A673 (cell line): ENCODE measurements around the gene NMNAT3. TPM values are rescaled to one million over a fixed set of nuclear protein-coding genes. Genes with fewer than 3 reads are reported as not detected.

Experiments
- BruUV-seq: library from RNA; stranded (reverse); fragments of 400-500 nt; replicated peaks from 2 replicates; lab custom pipeline; 2021; lab: Mats Ljungman, UMichigan
- CTCF ChIA-PET: fragments of 300-600 bp; sonication (Branson Sonifier 250); formaldehyde crosslinking; loops from one replicate; lab custom pipeline; 2022; ENCODE audit warnings: antibody characterized with exemption; lab: Charles Lee
- POLR2A ChIA-PET: fragments of 300-600 bp; sonication (Branson Sonifier 250); formaldehyde crosslinking; loops from one replicate; lab custom pipeline; 2022; ENCODE audit warnings: antibody characterized with exemption; ENCODE audit not compliant: low non-redundant PET; lab: Charles Lee
- DNase-seq: peaks from one replicate; pipeline ENCODE4 v3.0.0-alpha.2; 2015; ENCODE audit warnings: low spot score
- H3K27ac ChIP-seq: fragments of 200-600 bp; sonication (generic); 2 replicates; pipeline ENCODE4 v1.5.1; 2016; ENCODE audit warnings: mixed run types, low read depth, mild to moderate bottlenecking, mixed read lengths, antibody characterized with exemption, low read length; ENCODE audit not compliant: poor library complexity, severe bottlenecking
- H3K27me3 ChIP-seq: fragments of 200-600 bp; sonication (generic); replicated peaks from 2 replicates; pipeline ENCODE4 v1.6.1; 2017; ENCODE audit warnings: mixed run types, low read depth, mild to moderate bottlenecking, mixed read lengths, antibody characterized with exemption, low read length; ENCODE audit not compliant: insufficient read depth, poor library complexity
- H3K36me3 ChIP-seq: fragments of 200-600 bp; sonication (generic); 2 replicates; pipeline ENCODE4 v1.6.1; 2016; ENCODE audit warnings: mixed run types, mild to moderate bottlenecking, mixed read lengths, antibody characterized with exemption, low read length; ENCODE audit not compliant: insufficient read depth, poor library complexity, severe bottlenecking
- H3K4me1 ChIP-seq: fragments of 200-600 bp; sonication (generic); 2 replicates; pipeline ENCODE4 v1.6.1; 2017; ENCODE audit warnings: mixed run types, mild to moderate bottlenecking, mixed read lengths, antibody characterized with exemption, low read length; ENCODE audit not compliant: insufficient read depth, poor library complexity, severe bottlenecking
- H3K4me3 ChIP-seq: fragments of 200-600 bp; sonication (generic); 2 replicates; pipeline ENCODE4 v1.5.1; 2016; ENCODE audit warnings: low read depth, mixed run types, mild to moderate bottlenecking, mixed read lengths, low read length; ENCODE audit not compliant: poor library complexity, severe bottlenecking
- H3K9me3 ChIP-seq: fragments of 200-600 bp; sonication (generic); 2 replicates; pipeline ENCODE4 v1.6.1; 2016; ENCODE audit warnings: mixed run types, low read depth, mild to moderate bottlenecking, mixed read lengths, antibody characterized with exemption, low read length; ENCODE audit not compliant: poor library complexity, severe bottlenecking
- CTCF ChIP-seq: fragments of 300-800, 200-600 bp; sonication (generic); conservative IDR thresholded peaks from 2 replicates; pipeline ENCODE4 v1.5.1; 2017; ENCODE audit warnings: low read depth, mild to moderate bottlenecking, antibody characterized with exemption, low read length, moderate library complexity, mixed read lengths
- EZH2 ChIP-seq: fragments of 200-600 bp; sonication (generic); IDR thresholded peaks from 2 replicates; pipeline ENCODE4 v1.6.1; 2017; ENCODE audit warnings: borderline replicate concordance, low read depth, mild to moderate bottlenecking, mixed read lengths, antibody characterized with exemption, low read length; ENCODE audit not compliant: poor library complexity, severe bottlenecking
- intact Hi-C: fragments of 100-400 bp; cut with micrococcal nuclease; formaldehyde crosslinking; loops from one replicate; pipeline ENCODE4 v1.10.0; 2022; ENCODE audit not compliant: unreplicated experiment
- total RNA-seq: library from RNA; stranded (reverse); gene quantifications from 2 replicates; pipeline ENCODE4 v1.2.3, GENCODE V29; 2021

NMNAT3 gene
- total RNA-seq, 1 experiment from 2014 or later = 1.9 TPM

DNA sequence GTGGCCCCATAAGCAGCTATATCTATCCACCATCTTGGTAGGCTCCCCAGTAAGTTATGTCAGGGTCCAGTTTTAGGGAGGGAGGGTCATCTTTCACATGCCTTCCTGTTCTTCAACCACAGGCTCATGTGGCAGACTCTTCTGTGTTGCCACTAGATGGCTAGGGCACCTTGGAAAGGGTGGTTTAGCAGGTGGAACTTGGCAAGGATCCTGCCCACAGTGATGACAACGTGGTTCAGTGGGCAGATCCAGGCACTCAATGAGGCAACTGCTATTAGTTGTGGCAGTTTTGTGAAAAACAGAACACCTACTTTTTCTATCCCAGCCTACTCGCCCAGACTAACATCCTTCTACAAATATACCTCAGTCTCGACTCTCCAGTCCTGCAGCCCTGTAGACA lies 131.0 kb downstream of the NMNAT3 start:
- no peak for TF ChIP-seq CTCF
- TF ChIP-seq EZH2 = no peak
- BruUV-seq = no TSS peak
- intact Hi-C loops = no loop called here
- no peaks in the 10 kb centered on the region for H3K4me1 ChIP-seq
- no peak overlapping the region for H3K27ac ChIP-seq
- H3K36me3 ChIP-seq = no peaks in the 10 kb centered on the region
- DNase-seq = no peak
- H3K9me3 ChIP-seq = no peaks in the 10 kb centered on the region
- ChIA-PET POLR2A (no interaction called here), CTCF (no interaction called here)
- no peaks in the 10 kb centered on the region for H3K27me3 ChIP-seq
- no peak overlapping the region for H3K4me3 ChIP-seq

DNA sequence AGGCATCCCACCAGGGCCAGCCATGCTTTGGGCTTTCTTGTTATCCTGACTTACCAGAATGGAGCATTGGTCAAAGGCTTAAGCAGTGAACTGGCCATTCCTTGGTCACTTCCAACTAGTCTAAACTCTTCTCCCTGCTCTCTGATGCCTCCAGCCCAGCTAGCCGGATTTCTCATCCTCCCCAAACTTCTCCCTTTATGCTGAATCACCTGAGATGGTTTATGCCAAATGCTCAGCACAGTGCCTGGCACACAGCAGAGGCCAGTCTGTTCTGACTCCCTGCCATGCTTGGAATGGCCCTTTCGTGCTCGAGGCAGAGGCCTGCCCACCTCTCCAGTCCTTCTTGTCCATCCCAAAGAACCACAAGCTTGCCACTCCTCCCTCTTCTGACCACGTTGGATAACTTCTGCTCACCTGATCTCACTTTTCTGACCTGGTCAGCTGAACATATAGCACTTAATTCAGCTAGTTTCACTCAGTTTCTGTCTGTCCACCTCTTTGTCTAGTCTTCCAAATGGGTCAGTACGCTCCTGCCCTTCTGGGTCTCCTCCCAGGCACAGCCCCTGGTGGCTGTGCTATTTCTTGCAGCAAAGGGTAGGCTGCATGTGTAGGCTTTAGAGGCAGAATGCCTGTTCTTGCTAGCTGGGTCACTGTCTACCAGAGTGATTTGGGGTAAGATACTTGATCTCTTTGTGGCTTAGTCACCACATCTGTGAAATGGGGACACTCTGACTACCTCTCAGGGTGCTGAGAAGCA lies 136.1 kb downstream of the NMNAT3 start:
- Histone ChIP-seq H3K27ac (no peak overlapping the region), H3K4me1 (peaks cover 29% of the 10 kb centered on the region), H3K36me3 (no peaks in the 10 kb centered on the region), H3K4me3 (no peak overlapping the region), H3K27me3 (no peaks in the 10 kb centered on the region), H3K9me3 (no peaks in the 10 kb centered on the region)
- POLR2A ChIA-PET = no interaction called here
- DNase-seq = no peak
- TF ChIP-seq CTCF = peak; percentile 40; the same call in 1 of the 2 replicates
- TF ChIP-seq EZH2 = no peak
- no TSS peak for BruUV-seq
- CTCF ChIA-PET = interaction anchor here (0.6 kb wide), 1 partner anchor 114 kb away, joined by 8 read pairs; no protein-coding TSS in a partner anchor
- intact Hi-C loops = no loop called here

DNA sequence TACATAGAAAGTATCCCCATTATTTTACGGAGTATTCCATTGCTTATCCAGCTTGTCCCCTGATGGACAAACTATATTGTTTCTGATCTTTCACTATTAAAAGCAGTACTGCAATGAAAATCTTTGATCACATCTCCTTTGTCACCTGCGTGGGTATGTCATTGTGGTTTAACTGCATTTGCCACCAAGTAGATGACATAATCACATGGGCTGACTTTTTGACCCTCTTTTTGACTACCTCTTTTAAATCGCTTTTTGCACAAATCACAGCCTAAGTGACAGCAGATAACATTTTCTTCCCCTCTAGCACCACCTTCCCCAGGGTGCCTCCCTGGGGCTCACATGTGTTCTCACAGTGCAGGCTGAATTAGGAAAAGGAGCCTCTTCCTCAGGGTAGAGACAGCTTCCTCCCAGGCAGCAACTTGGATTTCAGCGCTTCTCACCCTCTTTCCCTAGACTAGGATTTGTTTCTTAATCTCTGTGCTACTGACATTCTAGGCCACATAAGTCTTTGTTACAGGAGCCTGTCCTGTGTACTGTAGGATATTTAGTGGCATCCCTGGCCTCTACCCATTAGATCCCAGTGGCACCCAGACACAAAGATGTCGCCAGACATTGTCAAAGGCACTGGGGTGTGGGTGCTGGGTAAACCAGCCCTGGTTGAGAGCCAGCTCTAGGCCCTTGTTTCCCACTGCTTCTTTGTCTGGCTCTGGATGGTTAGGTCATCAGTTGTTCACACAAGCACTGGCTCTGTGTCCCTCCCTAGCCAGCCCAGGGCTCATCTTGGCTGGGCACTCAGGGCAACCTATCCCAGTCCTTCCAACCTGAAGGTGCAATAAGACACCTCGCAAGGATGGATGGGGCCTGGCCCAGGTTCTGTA lies 136.9 kb downstream of the NMNAT3 start:
- intact Hi-C loops = no loop called here
- peaks cover 33% of the 10 kb centered on the region for H3K4me1 ChIP-seq
- ChIA-PET CTCF (no interaction called here), POLR2A (no interaction called here)
- H3K36me3 ChIP-seq = no peaks in the 10 kb centered on the region
- no peak overlapping the region for H3K27ac ChIP-seq
- peak; percentile 39 for DNase-seq
- no peak for TF ChIP-seq EZH2
- no peaks in the 10 kb centered on the region for H3K9me3 ChIP-seq
- no TSS peak for BruUV-seq
- peak overlapping the region; percentile 54 for H3K4me3 ChIP-seq
- no peaks in the 10 kb centered on the region for H3K27me3 ChIP-seq
